Activated CD8-positive, alpha-beta memory T cell treated with anti-CD3 and anti-CD28 coated beads for 36 hours (primary cell): ENCODE data around the gene FGGY. TPM values are rescaled to one million over a fixed set of nuclear protein-coding genes. Genes with fewer than 3 reads are reported as not detected.

Source experiments
- CTCF ChIA-PET: fragments of 350-600 bp; sonication (Branson Sonifier 250); formaldehyde crosslinking; loops from one replicate; lab custom pipeline; 2021; ENCODE audit warnings: antibody characterized with exemption; lab: Charles Lee
- POLR2A ChIA-PET: fragments of 350-600 bp; sonication (Branson Sonifier 250); formaldehyde crosslinking; loops from one replicate; lab custom pipeline; 2021; ENCODE audit warnings: antibody characterized with exemption; lab: Charles Lee
- total RNA-seq, 2 experiments: library from RNA; stranded (reverse); gene quantifications; one replicate each; pipeline ENCODE4 v1.2.3, GENCODE V29; 2021

Gene FGGY
- total RNA-seq, 2 experiments from 2014 or later = 8.9 to 9.7 TPM

DNA sequence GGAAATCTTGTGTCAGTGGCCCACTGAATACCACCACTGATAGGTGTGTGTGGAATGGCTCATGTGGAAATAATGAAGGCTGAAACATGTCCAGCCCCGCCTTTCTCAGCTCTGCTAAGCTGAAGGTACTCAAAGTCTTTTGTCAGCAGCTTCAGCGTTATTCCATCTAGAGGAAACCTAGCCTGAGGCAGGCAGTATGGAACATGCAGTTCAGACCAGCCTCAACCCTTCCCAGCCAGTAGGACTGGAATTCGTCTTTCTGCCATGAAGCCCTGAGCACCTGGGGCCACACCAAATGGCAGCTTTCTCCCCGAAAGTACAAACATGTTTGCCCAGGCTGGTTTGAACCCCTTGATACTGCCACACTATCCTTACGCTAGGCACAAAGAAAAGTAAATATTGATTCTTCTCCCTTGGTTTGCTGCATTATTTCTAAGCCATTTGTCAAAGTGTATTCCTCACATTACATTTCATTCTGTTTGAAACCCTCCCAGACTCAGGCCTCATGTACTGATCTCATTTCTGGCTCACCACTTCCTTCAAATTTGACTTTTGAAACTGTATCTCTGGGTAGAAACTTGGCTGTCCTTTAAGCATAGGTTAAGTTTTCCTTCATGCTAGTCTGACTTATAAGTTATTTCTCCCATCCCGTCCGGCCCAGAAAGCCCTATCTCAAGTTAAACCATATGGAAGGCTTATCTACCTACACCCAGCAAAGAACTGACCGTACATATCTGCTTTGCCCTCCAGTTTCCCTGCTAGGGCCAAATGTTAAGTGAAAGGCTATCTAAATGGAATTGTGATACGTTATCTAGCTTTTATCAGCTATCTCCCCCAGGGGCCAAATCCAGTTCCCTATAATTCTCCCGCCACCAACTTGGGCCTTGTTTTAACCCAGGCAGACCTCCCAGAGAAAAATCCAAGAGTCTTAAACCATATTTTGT lies 472.2 kb downstream of the FGGY start:
- ChIA-PET CTCF (interaction anchor here (0.7 kb wide), 1 partner anchor 10 kb away, joined by 3 read pairs; no protein-coding TSS in a partner anchor), POLR2A (no interaction called here)

DNA sequence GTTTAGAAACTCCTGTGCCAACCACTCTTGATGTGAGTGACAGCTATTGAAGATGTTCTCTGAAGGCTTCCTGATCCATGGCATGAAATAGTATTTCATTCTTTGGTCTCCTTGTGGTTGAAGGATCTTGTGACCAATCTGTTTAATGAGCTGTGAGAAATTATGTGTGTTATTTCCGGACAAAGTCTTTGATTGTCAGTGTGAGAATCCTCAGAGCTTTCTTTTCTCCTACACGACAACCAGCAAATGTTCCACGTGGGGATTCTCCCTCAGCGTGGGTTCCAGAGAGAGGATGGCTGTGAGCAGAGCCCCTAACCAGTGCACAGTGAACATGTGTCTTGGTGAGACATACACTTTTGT lies 472.8 kb downstream of the FGGY start:
- ChIA-PET CTCF (no interaction called here), POLR2A (no interaction called here)

DNA sequence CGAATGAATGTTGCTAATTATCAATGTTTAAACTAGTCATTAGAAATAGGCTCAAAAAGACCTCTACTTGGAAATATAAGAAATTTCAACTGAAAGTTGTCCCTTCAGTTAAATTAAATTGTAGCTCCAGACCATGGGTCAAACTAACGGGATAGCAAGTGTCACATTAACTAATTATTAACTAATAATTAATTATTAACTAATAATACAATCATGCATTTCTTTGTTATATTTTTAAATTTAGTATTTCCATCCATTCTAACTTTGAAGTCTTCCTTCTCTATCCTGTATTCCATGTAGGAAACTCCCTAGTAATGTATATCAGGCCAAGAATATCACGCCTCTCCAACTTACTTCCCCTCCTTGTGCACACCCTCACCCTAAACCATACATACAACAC lies 474.5 kb downstream of the FGGY start:
- POLR2A ChIA-PET = no interaction called here

DNA sequence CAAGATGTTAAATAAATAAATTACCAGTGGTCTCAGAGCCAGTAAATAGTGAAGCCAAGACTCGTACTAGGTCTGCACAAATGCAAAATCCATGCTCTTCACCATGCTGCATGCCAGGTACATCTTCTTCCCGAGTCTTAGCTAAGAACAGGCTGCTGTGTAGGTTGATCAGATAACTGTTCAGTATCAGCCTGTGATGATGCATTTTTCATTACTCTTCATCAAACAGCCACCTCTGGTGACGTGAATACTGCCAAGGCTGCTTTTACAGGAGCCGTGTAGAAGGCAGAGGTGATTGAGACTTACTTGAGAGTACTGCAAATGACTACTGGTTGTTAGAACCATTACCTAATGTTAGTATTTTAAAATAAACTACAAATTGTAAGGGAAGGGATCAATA lies 478.6 kb downstream of the FGGY start:
- ChIA-PET POLR2A (no interaction called here), CTCF (no interaction called here)

More for the DNA sequence above, 474.5 kb downstream of the FGGY start:
- CTCF ChIA-PET = no interaction called here

DNA sequence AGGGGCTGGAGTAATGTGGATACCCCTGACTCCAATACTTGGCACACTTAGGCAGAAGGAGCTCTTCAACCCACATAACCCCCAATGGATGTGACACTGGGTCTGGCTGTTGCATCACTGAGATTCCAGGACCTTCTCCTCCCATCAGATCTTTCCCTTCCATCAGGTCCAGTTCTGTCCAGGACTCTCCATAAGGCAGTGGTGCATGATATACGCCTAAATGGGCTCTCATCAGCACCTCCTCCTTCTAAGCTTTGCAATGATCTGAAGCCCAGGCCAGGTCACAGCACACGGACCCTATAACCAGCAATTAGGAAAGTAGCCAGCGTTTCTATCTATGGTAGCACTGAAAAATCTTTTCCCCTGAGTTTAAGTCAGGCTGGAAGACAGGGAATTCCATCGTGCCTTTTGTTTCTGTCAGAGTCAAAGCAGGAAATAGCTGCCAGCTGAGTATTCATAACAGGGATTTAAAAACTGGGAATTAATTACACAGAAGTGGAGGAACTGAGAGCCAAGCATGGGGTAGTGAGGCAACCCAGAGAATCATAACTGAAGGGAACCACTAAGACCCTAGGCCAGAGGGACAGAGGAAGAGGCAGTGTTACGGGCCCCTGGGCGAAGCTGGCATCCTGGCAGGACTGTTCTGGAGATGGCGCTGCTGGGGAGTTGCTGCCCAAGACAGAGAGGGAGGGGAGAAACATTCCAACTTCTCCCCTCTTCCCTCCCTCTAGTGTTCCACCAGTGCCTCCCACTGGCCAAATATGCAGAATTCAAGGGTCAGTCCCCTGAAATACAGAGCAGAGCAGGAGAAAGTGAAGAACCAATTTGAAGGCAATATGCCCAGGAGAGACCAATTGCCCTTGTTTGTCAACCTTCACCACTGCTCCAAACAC lies 480.3 kb downstream of the FGGY start:
- CTCF ChIA-PET = no interaction called here
- POLR2A ChIA-PET = no interaction called here

DNA sequence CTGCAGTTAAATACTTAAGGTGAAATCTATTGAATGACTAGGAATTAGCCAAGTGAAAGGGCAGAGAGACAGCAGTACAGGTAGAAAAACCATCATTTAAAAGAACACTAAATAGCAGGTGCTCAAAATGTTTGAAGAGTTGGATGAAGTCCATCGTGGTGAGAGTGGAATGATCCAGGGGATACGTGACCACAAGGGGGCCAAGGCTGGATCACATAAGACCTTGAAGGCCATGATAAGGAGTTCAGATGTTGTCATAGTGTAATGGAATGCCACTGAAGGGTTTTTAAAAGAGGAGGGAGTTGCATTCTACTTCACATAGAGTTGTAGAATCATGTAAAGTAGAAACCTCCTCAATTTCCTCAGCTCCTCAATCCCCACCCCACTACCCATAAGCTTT lies 483.1 kb downstream of the FGGY start:
- ChIA-PET POLR2A (interaction anchor here (0.6 kb wide), 1 partner anchor 1214 kb away, joined by 8 read pairs; no protein-coding TSS in a partner anchor), CTCF (no interaction called here)

DNA sequence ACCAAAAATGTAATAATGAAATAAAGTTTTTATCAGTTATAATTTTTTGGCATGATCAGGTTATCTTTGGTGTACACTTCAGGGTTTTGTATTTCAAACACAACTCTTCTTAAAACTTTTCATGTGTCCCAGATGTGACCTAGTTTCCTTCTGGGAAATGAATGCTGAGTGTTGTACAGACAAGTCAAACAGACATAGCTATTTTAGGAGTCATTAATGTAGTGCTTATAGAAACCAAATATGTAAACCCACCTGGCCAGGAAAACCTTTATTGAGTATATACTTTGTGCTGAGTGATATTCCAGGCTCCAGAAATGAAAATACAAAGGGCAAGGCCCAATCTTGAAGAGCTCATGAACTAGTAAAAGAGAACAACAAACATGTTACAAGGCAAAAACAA lies 491.9 kb downstream of the FGGY start:
- POLR2A ChIA-PET = no interaction called here

DNA sequence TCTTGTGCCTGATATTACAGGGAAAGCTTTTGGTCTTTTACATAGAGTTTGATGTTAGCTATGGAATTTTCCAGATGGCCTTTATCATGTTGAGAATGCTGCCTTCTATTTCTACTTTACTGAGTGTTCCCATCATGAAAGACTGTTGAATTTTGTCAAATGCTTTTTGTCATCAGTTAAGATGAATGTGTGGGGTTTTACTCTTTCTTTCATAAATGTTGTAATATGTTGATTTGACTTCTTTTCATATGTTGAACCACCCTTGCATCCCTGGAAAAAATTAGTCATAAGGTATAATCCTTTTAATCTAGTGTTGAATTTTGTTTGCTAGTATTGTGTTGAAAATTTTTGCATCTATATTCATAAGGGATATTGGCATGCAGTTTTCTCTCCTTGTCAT lies 501.7 kb downstream of the FGGY start:
- ChIA-PET POLR2A (no interaction called here), CTCF (no interaction called here)

More for the DNA sequence above, 491.9 kb downstream of the FGGY start:
- CTCF ChIA-PET = no interaction called here

DNA sequence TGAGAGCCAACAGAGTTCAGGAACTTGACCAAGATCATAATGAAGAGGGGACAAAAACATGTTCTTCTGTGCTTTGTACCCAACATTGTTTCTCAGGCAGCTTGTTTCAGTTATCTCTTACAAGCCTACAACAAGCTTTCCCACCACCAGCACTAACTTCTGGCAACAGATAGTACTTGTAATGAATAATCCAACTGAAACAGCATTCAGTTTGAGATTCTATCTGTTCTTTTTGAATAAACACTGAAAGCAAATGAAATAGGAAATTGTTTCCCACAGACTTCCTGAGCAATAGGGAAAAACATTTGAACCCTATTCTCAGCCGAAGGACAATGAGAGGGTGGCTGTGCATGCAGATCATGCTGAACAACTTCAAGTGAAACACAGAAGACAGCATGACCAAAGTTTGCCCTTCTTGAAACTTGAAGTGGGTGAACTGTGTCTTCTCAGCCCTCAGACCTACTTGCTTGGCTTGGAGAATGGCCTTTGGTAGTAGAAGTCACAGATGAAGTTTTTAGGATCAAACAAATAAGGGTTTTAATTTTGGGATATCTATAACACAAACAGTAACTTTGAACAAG lies 506.7 kb downstream of the FGGY start:
- CTCF ChIA-PET = no interaction called here

DNA sequence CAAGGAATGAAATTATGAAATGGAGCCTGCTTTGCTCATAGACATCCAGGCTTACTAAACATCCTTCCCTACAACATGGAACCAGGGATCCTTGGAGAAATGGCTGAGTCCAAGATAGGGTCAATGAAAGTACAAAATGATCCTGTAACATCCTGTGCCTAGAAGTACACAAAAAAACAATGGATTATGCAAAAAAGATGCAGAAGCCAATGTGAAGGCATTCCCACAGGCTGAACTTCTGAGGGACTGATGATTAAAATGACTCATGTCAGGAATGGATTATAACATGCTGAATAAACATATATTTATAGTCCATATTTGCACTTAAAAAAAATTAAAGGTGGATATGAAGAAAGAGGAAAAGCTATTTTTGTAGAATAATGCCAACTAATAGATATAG lies 507.4 kb downstream of the FGGY start:
- CTCF ChIA-PET = no interaction called here
- POLR2A ChIA-PET = no interaction called here

More for the DNA sequence above, 506.7 kb downstream of the FGGY start:
- POLR2A ChIA-PET = no interaction called here

DNA sequence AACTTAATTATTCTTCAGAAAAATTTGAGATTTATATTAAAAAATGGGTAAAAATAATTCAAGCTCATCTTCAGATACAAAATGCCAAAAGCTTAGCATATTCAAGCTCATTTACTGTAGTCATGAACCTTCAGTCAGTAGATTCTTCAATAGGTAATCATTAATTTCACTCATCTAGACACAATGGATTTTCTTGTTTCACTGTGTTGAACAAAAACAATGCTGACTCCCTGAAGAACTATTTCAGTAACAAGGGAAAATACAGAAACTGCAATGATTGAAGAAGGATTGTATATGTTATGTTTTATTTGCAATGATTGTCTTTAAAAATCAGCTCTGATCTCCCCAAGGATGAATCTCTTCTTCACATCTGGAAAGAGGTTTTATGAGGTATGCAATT lies 508.7 kb downstream of the FGGY start:
- POLR2A ChIA-PET = no interaction called here
- CTCF ChIA-PET = no interaction called here
